Umbilical cord (tissue), 2 donors: Measurements from ENCODE around the gene CYP2J2. TPM values are rescaled to one million over a fixed set of nuclear protein-coding genes. Genes with fewer than 3 reads are reported as not detected.
"Not testable (repeated sequence)": the region's sequence is repeated elsewhere in the genome, so short reads cannot be mapped to it uniquely, and the experiment has no call there.

ENCODE experiments used
- DNase-seq: peaks from one replicate; pipeline ENCODE4 v3.0.0-alpha.2; 2015; ENCODE audit warnings: low spot score
- total RNA-seq: library from RNA; depleted of rRNA; stranded (reverse); fragments of >200 nt; gene quantifications from one replicate; pipeline ENCODE4 v1.2.3, GENCODE V29; 2014; ENCODE audit warnings: low replicate concordance; ENCODE audit not compliant: insufficient read depth

Gene CYP2J2
- total RNA-seq, 1 donor from 2014 or later: 3.1 TPM

GRCh38 chr1:59871746-59872145, 54.8 kb downstream of the CYP2J2 start:
- DNase-seq: no peak

- no peak for DNase-seq
These were observed 60.1 kb downstream of the CYP2J2 start for GRCh38 chr1:59866462-59866861.

DNA sequence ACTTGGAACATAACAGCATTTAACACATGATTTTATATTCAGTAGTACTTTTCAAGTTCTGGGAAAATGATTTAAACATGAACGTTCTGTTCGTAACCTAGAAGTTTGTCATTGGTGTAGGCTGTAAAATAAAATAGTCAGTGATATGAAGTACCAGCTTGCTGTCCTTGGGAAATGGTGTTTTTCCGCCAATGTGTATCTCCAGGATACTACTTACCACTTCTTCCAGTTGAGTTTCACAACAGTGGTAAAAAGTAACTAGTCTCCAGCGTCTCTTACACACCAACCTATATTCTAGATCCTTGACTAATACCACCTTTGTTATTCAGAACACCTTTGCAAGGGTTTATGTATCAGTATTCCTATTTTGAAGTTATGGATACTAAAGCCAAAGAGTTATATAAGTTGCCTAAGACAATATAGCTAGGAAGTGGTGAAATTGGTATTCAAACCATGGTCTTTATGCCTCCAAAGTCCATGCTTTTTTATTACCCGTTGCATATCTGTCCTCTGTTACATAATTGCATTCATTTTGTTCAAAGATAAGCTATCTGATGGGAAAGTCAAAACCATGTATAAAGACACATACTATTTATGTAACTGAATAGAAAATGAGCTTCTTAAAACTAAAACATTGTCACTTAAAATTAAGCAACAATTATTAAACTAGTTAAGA, 68.8 kb downstream of the CYP2J2 start:
- no peak for DNase-seq

GRCh38 chr1:59856725-59857338, 69.7 kb downstream of the CYP2J2 start:
- no peak for DNase-seq

- DNase-seq: not testable (repeated sequence)
These were observed 71.3 kb downstream of the CYP2J2 start for GRCh38 chr1:59855297-59855696.

GRCh38 chr1:59852117-59852516, 74.5 kb downstream of the CYP2J2 start:
- DNase-seq: no peak

- no peak for DNase-seq
These were observed 79.7 kb downstream of the CYP2J2 start for GRCh38 chr1:59846895-59847282.

DNA sequence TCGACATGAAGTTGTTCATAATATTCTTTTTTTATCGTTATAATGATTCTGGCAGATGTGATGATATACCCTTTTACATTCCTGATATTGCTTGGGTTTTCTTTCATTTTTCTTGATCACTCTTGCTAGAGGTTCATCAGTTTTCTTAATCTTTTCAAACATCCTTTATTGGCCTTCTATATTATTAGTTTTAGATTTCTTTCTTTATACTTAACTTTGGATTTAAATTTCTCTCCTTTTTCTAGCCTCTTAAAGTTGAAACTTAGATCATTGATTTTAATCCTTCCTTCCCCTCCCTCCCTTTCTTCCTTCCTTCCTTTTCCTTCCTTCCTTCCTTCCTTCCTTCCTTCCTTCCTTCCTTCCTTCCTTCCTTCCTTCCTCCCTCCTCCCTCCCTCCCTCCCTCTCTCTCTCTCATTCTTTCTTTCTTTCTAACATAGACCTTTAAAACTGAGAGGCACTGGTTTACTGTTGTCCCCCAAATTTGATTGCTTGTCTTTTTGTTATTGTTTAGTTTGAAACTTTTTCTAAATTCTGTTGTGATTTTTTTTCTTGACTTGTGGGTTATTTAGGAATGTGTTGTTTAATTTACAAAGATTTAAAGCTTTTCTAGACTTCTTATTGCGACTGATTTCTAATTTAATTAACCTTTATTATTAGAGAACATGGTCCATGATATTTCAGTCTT, 80.2 kb downstream of the CYP2J2 start:
- no peak for DNase-seq

GRCh38 chr1:59845091-59845490, 81.5 kb downstream of the CYP2J2 start:
- no peak for DNase-seq

Other genes starting within 250 kb of the CYP2J2 start
- gene HOOK1, start 111.8 kb downstream of the CYP2J2 start, total RNA-seq: 6.3 TPM
- 3.1 TPM for gene C1orf87, start 147.0 kb upstream of the CYP2J2 start, total RNA-seq